ENCODE data around the gene FOXP1.

Gene FOXP1

GRCh38 chr3:70905491-70905890 is 678.0 kb downstream of the FOXP1 start:
- H3K27me3 ChIP-seq (replicated peaks): no peaks in the 10 kb centered on the region
- DNase-seq: no peak
- H3K27ac ChIP-seq: no peak overlapping the region
- H3K4me3 ChIP-seq (ENCODE audit: low read depth, low read length): no peak overlapping the region
- no peaks in the 10 kb centered on the region for H3K36me3 ChIP-seq (replicated peaks)
- TF ChIP-seq, protein P1, sequence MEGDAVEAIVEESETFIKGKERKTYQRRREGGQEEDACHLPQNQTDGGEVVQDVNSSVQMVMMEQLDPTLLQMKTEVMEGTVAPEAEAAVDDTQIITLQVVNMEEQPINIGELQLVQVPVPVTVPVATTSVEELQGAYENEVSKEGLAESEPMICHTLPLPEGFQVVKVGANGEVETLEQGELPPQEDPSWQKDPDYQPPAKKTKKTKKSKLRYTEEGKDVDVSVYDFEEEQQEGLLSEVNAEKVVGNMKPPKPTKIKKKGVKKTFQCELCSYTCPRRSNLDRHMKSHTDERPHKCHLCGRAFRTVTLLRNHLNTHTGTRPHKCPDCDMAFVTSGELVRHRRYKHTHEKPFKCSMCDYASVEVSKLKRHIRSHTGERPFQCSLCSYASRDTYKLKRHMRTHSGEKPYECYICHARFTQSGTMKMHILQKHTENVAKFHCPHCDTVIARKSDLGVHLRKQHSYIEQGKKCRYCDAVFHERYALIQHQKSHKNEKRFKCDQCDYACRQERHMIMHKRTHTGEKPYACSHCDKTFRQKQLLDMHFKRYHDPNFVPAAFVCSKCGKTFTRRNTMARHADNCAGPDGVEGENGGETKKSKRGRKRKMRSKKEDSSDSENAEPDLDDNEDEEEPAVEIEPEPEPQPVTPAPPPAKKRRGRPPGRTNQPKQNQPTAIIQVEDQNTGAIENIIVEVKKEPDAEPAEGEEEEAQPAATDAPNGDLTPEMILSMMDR (IDR thresholded peaks at IDR 0.05; ENCODE audit: low read depth, low read length, missing control alignments): no peak
- in situ Hi-C loops (cut with HindIII; ENCODE audit: low pct_ligation_motif_present, low sequenced_read_pairs): no loop called here
